NCI-H2081 treated with DMSO at 0.1 percent for 48 hours (cell line): Measurements from ENCODE around the gene ZDHHC14.

Experiments
- DNase-seq: peaks from one replicate; lab custom pipeline; 2025; lab: John Stamatoyannopoulos, UW

The ZDHHC14 gene

GRCh38 chr6:157491571-157492232 lies 110.7 kb downstream of the ZDHHC14 start:
- no peak for DNase-seq

DNA sequence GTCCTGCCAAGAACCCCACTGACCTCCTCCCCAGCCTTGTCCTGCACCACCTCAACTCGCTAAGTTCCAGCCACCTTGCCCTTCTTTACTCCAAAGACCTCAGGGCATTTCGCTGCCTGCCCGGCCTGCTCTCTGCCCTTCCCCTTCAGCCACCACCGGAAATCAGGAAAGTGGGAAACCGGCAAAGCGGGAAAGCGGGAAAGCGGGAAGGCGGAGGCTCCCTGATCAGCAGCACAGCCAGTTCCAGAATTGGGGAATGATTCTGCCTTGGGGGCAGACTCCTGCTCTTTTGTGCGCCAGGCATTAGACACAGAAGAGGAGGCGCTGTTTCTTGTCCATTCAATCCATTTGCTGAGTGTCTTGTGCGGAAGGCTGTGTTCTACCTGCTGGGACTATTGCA lies 111.3 kb downstream of the ZDHHC14 start:
- DNase-seq: no peak

DNA sequence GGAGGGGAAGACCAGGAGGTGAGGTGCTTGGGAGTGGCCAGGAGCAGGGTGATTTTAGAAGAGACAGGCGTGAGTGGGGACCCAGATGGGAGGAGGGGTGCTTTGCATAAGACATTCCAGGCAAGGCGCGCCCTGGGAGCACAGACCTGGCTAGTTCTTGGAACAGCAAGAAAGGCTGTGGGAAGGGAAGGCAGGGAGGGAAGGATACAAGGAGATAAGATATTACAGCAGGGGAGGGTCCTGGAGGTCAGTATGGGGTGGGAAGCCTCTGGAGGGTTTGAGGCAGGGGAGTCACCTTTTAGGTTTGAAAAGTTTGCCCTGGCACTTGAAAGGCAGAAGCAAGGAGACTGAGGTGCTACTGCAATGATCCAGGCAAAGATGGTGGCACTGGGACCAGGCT lies 111.8 kb downstream of the ZDHHC14 start:
- DNase-seq: no peak

- DNase-seq: no peak
Observed at GRCh38 chr6:157493173-157493572, 112.2 kb downstream of the ZDHHC14 start.

GRCh38 chr6:157493576-157493975 lies 112.6 kb downstream of the ZDHHC14 start:
- DNase-seq: no peak

DNA sequence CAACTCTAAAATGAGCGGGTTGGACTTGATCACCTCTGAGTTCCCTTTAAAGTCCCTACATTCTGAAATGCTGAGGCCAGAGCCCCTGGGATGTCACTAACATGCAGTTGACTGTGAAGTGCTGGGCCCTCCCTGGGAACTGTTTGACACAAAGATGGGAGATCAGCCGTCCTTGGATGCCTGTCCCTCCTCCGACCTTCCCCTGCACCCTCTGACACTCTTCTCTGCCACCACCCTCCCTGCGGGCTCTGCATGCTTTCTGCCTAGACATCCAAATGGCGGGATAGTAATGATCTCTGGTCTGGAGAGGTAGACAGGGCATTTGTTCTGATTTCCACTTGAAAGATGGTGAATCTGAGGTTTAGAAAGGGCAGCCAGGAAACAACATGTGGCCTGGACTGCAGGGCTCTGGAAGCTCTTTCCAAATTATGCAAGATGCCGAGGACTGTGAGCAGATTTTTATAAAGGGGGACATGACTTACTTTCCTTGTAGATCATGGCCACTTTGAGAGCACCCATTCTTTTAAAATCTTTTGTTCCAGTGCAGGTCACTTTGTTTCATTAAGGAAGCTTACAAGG lies 113.2 kb downstream of the ZDHHC14 start:
- no peak for DNase-seq

- no peak for DNase-seq
Observed at GRCh38 chr6:157496534-157497095, 115.6 kb downstream of the ZDHHC14 start.

- DNase-seq: no peak
Observed at GRCh38 chr6:157497579-157497978, 116.6 kb downstream of the ZDHHC14 start.

DNA sequence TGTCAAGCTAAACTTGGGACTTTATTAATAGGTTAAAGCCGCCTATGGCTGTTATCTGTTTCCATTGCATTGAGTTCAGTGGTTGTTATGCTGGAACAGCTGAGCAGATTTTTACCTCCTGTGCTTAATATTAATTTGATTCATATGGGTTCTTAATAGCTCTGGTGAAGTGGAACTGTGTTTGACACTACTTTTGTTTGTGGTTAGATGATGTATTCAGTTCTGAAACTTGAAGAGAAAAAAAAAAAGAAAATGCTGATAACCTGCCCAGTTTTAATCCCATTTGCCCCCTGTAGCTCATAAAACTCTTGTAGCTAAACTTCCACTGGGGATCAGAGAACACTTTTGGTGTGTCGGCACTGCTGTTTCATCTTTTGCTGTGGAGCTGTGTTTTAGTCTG lies 117.8 kb downstream of the ZDHHC14 start:
- DNase-seq: no peak

- no peak for DNase-seq
Observed at GRCh38 chr6:157500022-157500421, 119.0 kb downstream of the ZDHHC14 start.

- no peak for DNase-seq
Observed at GRCh38 chr6:157503018-157503747, 122.2 kb downstream of the ZDHHC14 start.

DNA sequence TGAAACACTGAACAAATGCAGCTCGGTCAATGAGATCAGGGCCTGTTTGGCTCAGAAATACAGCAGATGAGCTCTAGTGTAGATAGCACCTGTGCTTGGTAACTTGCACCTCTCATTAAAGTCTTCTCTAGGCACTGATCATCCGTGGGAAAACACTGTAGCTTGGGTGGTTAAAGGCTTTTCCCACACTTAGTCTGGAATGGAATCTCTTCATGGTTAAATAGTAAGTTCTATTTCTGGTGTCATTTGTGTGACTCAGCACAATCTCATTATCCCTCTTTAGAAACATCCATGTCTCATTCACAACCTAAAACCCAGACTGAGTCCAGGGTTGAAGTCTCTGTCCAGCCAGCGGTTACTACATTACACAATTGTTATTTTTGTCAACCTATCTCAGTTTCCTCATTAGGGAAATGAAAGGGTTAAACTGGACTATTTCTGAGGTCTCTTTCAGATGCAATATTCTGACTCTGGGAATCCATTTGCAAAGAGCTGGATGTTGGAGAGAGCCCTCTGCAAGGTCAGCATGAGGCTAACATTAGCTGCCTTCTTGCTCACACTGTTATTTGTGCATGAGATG lies 125.0 kb downstream of the ZDHHC14 start:
- no peak for DNase-seq

- DNase-seq: no peak
Observed at GRCh38 chr6:157510323-157511188, 129.6 kb downstream of the ZDHHC14 start.

- no peak for DNase-seq
Observed at GRCh38 chr6:157511682-157512381, 130.8 kb downstream of the ZDHHC14 start.

DNA sequence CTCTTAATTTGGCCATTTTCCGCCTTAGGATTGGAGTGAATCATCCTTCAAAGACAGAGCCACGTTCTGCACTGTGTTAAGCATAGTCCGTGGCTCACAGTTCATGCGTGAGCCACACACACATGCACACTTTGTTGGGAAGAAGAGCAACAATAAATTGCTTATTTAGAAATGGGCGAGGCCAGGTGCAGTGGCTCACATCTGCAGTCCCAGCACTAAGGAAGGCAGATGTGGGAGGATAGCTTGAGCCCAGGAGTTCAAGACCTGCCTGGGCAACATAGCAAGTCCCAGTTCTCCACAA lies 131.3 kb downstream of the ZDHHC14 start:
- DNase-seq: no peak

- DNase-seq: no peak
Observed at GRCh38 chr6:157513004-157513603, 132.1 kb downstream of the ZDHHC14 start.

DNA sequence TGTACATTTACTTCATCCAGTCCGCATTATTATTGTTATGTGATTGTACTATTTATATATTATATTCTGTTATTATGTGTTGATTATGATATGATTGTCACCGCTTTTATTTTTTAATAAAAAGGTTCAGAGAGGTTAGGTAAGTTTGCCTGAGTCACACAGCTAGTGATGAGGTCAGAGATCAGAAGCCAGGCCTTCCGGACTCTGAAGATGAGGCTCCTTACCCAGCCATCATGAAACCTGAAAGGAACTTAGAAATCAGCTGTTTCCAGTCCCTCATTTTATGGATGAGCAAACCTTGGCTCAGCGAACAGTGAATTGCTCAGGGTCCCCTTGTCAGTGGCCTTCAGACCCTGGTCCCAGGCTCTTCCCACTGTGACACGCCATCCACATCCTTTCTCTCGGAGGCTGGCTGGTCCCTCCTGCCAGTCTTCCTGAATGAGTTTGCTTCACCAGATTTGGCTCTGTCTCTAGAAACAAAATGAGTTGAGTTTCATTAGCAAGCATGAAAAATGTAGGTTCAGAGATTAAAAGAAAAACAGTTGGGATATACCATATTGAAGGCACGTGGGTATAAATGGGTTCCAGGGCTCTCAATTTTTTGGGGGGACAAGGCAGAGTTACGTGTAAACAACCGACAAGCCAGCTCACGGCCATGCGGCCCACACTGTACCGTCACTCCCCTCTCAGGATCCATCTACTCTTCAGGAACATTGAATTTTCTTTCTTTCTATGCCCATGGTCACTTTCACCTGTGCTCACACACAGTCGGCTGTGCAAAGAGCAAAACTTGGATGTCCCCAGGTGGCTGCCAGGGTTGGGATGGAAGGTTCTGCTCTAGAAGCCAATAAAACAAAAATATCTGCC lies 132.9 kb downstream of the ZDHHC14 start:
- no peak for DNase-seq

GRCh38 chr6:157514659-157515496 lies 133.9 kb downstream of the ZDHHC14 start:
- no peak for DNase-seq
